ENCODE data around the gene MTTP. TPM values are rescaled to one million over a fixed set of nuclear protein-coding genes. Genes with fewer than 3 reads are reported as not detected.

The MTTP gene
- total RNA-seq, 2 experiments from 2014 or later, result 0.25 to 0.57 TPM

- Histone ChIP-seq H3K4me2 (ENCODE audit: low read length) (no peak overlapping the region), H3K9me3 (ENCODE audit: low read length) (no peaks in the 10 kb centered on the region), H2AFZ (ENCODE audit: low read length) (no peak overlapping the region), H3K79me2 (ENCODE audit: insufficient read depth, low read depth, low read length) (no peaks in the 10 kb centered on the region), H4K20me1 (ENCODE audit: insufficient read depth, low read length) (no peaks in the 10 kb centered on the region), H3K36me3 (ENCODE audit: insufficient read depth, low read length) (no peaks in the 10 kb centered on the region), H3K9me2 (ENCODE audit: insufficient read depth, low read length) (no peaks in the 10 kb centered on the region), H3K4me3 (ENCODE audit: low read depth, low read length, poor library complexity, severe bottlenecking) (no peak overlapping the region), H3K4me1 (ENCODE audit: insufficient read depth, low read length, poor library complexity, severe bottlenecking) (no peaks in the 10 kb centered on the region), H3K27ac (ENCODE audit: low read depth, low read length, poor library complexity, severe bottlenecking) (no peak overlapping the region)
- intact Hi-C loops (cut with micrococcal nuclease; ENCODE audit: unreplicated experiment), result no loop called here
- CTCF ChIA-PET (ENCODE audit: unreplicated experiment), result no interaction called here
- DNase-seq (ENCODE audit: low spot score), result no peak
- POLR2A ChIA-PET, result interaction anchor here (0.6 to 1.0 kb wide), 4 partner anchors 14 to 1523 kb away, joined by 3 to 4 read pairs (median 3); no protein-coding TSS in a partner anchor
- no TSS peak for BruUV-seq (replicated peaks)
- no peak for TF ChIP-seq CTCF (conservative IDR thresholded peaks at IDR 0.05; ENCODE audit: low read length)
- no peak for TF ChIP-seq EZH2phosphoT487 (IDR thresholded peaks at IDR 0.05; ENCODE audit: borderline replicate concordance, low read depth, low read length)
These were observed 87.3 kb downstream of the MTTP start for GRCh38 chr4:99661907-99662306.

- Histone ChIP-seq H2AFZ (ENCODE audit: low read length) (no peak overlapping the region), H3K27ac (ENCODE audit: low read depth, low read length, poor library complexity, severe bottlenecking) (no peak overlapping the region), H3K4me2 (ENCODE audit: low read length) (no peak overlapping the region), H4K20me1 (ENCODE audit: insufficient read depth, low read length) (no peaks in the 10 kb centered on the region), H3K79me2 (ENCODE audit: insufficient read depth, low read depth, low read length) (no peaks in the 10 kb centered on the region), H3K36me3 (ENCODE audit: insufficient read depth, low read length) (no peaks in the 10 kb centered on the region), H3K4me1 (ENCODE audit: insufficient read depth, low read length, poor library complexity, severe bottlenecking) (no peaks in the 10 kb centered on the region), H3K4me3 (ENCODE audit: low read depth, low read length, poor library complexity, severe bottlenecking) (no peak overlapping the region), H3K9me3 (ENCODE audit: low read length) (no peaks in the 10 kb centered on the region), H3K9me2 (ENCODE audit: insufficient read depth, low read length) (no peaks in the 10 kb centered on the region)
- BruUV-seq (replicated peaks), result no TSS peak
- TF ChIP-seq EZH2phosphoT487 (IDR thresholded peaks at IDR 0.05; ENCODE audit: borderline replicate concordance, low read depth, low read length) (no peak), CTCF (conservative IDR thresholded peaks at IDR 0.05; ENCODE audit: low read length) (no peak)
- intact Hi-C loops (cut with micrococcal nuclease; ENCODE audit: unreplicated experiment), result no loop called here
- no peak for DNase-seq (ENCODE audit: low spot score)
- ChIA-PET POLR2A (interaction anchor here (0.6 kb wide), 1 partner anchor 486 kb away, joined by 3 read pairs; no protein-coding TSS in a partner anchor), CTCF (ENCODE audit: unreplicated experiment) (no interaction called here)
These were observed 90.1 kb downstream of the MTTP start for GRCh38 chr4:99664716-99665115.

GRCh38 chr4:99665983-99666382 lies 91.4 kb downstream of the MTTP start:
- Histone ChIP-seq H3K36me3 (ENCODE audit: insufficient read depth, low read length) (no peaks in the 10 kb centered on the region), H3K9me2 (ENCODE audit: insufficient read depth, low read length) (no peaks in the 10 kb centered on the region), H3K79me2 (ENCODE audit: insufficient read depth, low read depth, low read length) (no peaks in the 10 kb centered on the region), H3K4me2 (ENCODE audit: low read length) (no peak overlapping the region), H3K4me3 (ENCODE audit: low read depth, low read length, poor library complexity, severe bottlenecking) (no peak overlapping the region), H2AFZ (ENCODE audit: low read length) (no peak overlapping the region), H4K20me1 (ENCODE audit: insufficient read depth, low read length) (no peaks in the 10 kb centered on the region), H3K4me1 (ENCODE audit: insufficient read depth, low read length, poor library complexity, severe bottlenecking) (no peaks in the 10 kb centered on the region), H3K9me3 (ENCODE audit: low read length) (no peaks in the 10 kb centered on the region), H3K27ac (ENCODE audit: low read depth, low read length, poor library complexity, severe bottlenecking) (no peak overlapping the region)
- no peak for TF ChIP-seq CTCF (conservative IDR thresholded peaks at IDR 0.05; ENCODE audit: low read length)
- no peak for TF ChIP-seq EZH2phosphoT487 (IDR thresholded peaks at IDR 0.05; ENCODE audit: borderline replicate concordance, low read depth, low read length)
- intact Hi-C loops (cut with micrococcal nuclease; ENCODE audit: unreplicated experiment), result no loop called here
- CTCF ChIA-PET (ENCODE audit: unreplicated experiment), result no interaction called here
- no peak for DNase-seq (ENCODE audit: low spot score)
- BruUV-seq (replicated peaks), result no TSS peak
- POLR2A ChIA-PET, result interaction anchor here (1.1 kb wide), 1 partner anchor 9 kb away, joined by 4 read pairs; the partner anchor contains the start of gene C4orf54

Measured in OCI-LY7 (cell line).